ENCODE results near the gene SPAAR.

Gene SPAAR

DNA sequence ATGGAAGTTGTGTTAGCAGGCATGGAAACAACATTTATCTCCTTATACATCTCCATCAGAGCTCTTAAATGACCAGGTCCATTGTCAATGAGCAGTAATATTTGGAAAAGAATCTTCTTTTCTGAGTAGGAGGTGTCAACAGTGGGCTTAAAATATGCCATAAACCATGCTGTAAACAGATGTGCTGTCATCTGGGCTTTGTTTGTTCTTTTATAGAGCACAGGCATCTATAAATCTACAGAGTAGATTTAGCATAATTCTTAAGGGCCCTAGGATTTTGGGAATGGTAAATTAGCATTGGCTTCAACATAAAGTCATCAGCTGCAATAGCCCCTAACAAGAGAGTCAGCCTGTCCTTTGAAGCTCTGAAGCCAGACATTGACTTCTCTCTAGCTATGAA lies 11.0 kb upstream of the SPAAR start:
- Histone ChIP-seq H3K27me3 (peaks cover 28% of the 10 kb centered on the region), H3K4me1 (no peaks in the 10 kb centered on the region), H3K36me3 (no peaks in the 10 kb centered on the region), H3K4me3 (ENCODE audit: low read depth, low read length) (no peak overlapping the region), H3K9me3 (no peaks in the 10 kb centered on the region)
- TF ChIP-seq, protein P1, sequence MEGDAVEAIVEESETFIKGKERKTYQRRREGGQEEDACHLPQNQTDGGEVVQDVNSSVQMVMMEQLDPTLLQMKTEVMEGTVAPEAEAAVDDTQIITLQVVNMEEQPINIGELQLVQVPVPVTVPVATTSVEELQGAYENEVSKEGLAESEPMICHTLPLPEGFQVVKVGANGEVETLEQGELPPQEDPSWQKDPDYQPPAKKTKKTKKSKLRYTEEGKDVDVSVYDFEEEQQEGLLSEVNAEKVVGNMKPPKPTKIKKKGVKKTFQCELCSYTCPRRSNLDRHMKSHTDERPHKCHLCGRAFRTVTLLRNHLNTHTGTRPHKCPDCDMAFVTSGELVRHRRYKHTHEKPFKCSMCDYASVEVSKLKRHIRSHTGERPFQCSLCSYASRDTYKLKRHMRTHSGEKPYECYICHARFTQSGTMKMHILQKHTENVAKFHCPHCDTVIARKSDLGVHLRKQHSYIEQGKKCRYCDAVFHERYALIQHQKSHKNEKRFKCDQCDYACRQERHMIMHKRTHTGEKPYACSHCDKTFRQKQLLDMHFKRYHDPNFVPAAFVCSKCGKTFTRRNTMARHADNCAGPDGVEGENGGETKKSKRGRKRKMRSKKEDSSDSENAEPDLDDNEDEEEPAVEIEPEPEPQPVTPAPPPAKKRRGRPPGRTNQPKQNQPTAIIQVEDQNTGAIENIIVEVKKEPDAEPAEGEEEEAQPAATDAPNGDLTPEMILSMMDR (IDR thresholded peaks at IDR 0.05; ENCODE audit: low read depth, low read length): no peak
- no peak for DNase-seq

DNA sequence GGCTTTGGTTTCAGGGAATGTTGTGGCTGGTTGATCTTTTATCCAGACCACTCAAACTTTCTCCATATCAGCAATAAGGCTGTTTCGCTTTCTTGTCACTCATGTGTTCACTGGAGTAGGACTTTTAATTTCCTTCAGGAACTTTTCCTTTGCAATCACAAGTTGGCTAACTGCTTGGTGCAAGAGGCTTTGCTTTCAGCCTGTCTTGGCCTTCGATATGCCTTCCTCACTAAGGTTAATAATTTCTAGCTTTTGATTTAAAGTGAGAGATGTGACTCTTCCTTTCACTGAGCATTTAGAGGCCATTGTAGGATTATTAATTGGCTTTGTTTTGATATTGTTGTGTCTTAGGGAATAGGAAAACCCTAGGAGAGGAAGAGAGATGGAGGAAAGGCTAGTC lies 10.3 kb upstream of the SPAAR start:
- DNase-seq: no peak
- H3K27me3 ChIP-seq: peaks cover 28% of the 10 kb centered on the region
- H3K9me3 ChIP-seq: no peaks in the 10 kb centered on the region
- no peaks in the 10 kb centered on the region for H3K4me1 ChIP-seq
- no peaks in the 10 kb centered on the region for H3K36me3 ChIP-seq
- H3K4me3 ChIP-seq (ENCODE audit: low read depth, low read length): no peak overlapping the region
- TF ChIP-seq, protein P1 (IDR thresholded peaks at IDR 0.05; ENCODE audit: low read depth, low read length): no peak

DNA sequence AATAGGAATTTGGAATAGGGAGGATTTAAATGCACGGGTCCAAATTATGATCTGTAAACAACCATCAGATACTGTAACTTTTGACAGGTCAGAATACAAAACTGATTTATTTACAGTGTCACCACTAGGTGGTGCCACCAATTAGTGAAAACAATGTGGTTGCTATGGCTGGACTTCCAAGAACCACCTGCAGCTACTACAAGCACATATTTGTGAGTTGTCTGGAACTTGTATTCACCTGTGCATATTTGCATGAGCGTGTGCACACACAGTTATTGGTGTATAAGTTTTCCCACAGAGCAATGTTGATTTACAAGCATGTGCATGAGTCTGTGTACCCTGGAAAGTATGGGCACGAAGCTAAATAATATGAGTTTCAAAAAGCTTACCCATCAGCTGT lies 6.2 kb upstream of the SPAAR start:
- peak; percentile 45 for DNase-seq
- H3K4me3 ChIP-seq (ENCODE audit: low read depth, low read length): no peak overlapping the region
- TF ChIP-seq, protein P1 (IDR thresholded peaks at IDR 0.05; ENCODE audit: low read depth, low read length): peak; percentile 72
- peaks cover 11% of the 10 kb centered on the region for H3K4me1 ChIP-seq
- no peaks in the 10 kb centered on the region for H3K9me3 ChIP-seq
- peaks cover 28% of the 10 kb centered on the region for H3K27me3 ChIP-seq
- H3K36me3 ChIP-seq: no peaks in the 10 kb centered on the region

DNA sequence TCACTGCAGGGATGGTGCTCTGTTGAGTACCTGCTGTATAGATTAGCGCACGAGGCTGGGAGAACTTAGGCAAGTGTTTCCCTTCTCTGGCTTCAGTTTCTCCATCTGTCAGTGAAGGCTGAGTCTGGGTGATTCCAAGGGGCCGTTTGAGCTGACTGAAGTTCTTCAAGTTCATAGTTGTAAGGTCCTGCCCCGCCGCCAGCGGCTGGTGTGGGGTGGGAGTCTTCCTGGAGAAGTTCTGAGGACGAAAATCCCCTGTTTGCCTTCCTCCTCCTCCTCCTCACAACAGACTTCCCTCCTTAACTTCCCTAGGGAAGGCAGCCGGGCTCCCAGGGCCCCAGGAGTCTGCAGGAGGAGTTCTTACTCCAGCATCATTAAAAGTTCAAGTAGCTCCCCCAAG lies 5.0 kb upstream of the SPAAR start:
- peaks cover 23% of the 10 kb centered on the region for H3K4me1 ChIP-seq
- no peak overlapping the region for H3K4me3 ChIP-seq (ENCODE audit: low read depth, low read length)
- TF ChIP-seq, protein P1 (IDR thresholded peaks at IDR 0.05; ENCODE audit: low read depth, low read length): no peak
- no peaks in the 10 kb centered on the region for H3K36me3 ChIP-seq
- H3K27me3 ChIP-seq: peaks cover 18% of the 10 kb centered on the region
- H3K9me3 ChIP-seq: no peaks in the 10 kb centered on the region
- DNase-seq: no peak

DNA sequence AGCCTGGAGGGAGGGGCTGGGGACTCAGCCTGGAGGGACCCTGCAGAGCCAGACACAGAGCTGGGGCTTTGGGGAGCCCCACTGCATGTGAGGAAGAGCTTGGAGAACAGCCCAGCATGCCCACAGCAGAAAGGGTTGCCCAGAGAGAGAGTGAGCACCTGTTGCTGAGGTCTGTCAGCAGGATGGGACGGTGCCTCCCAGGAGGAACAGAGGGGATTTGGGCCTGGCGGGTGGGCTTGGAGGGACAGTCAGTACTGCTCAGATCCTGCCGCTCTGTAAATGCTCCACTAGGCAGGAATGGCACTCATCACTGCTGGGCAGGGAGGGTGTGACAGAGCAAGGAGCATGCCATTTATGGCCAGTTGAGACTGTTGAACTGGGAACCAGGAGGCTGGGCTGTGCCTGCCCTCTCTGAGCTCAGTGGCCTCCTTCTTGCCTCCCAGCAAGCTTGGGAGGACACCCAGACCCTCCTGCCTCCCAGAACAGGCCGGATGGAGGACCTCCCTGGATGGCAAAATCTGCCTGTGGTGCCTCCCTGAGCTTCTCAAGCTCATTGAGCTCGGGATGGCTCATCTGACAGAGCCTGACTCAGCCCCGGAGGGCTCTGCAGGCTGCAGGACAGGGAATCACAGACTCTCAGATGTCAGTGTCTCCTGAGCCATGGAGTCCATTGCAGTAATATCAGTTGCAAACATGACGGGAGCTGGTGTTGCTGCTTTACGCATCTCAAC lies 4.1 kb upstream of the SPAAR start:
- H3K9me3 ChIP-seq: no peaks in the 10 kb centered on the region
- no peaks in the 10 kb centered on the region for H3K36me3 ChIP-seq
- TF ChIP-seq, protein P1 (IDR thresholded peaks at IDR 0.05; ENCODE audit: low read depth, low read length): no peak
- no peak overlapping the region for H3K4me3 ChIP-seq (ENCODE audit: low read depth, low read length)
- no peak for DNase-seq
- peaks cover 23% of the 10 kb centered on the region for H3K4me1 ChIP-seq
- peaks cover 18% of the 10 kb centered on the region for H3K27me3 ChIP-seq

DNA sequence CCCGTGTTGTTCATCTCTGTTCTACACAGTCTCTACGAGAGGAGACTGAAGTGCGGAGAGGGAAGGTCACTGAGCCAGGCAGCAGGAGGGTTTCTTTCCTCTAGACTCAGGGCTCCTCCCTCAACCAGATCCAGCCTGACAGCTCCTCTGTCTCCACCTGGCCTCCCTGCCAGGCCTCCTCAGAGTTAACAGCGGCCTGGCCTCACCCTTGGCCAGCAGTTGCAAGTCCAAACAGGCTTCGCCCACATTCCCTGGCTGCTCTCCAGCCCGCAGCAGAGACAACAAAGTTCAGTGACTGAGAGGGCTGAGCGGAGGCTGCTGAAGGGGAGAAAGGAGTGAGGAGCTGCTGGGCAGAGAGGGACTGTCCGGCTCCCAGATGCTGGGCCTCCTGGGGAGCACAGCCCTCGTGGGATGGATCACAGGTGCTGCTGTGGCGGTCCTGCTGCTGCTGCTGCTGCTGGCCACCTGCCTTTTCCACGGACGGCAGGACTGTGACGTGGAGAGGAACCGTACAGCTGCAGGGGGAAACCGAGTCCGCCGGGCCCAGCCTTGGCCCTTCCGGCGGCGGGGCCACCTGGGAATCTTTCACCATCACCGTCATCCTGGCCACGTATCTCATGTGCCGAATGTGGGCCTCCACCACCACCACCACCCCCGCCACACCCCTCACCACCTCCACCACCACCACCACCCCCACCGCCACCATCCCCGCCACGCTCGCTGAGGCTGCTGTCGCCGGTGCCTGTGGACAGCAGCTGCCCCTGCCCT lies 3.2 kb upstream of the SPAAR start, which contains the start of gene HRCT1:
Gene HRCT1, plus strand, starts transcription at position 291 of the 768 bp plus-strand sequence. Its CDS starts 86 bp downstream, at position 377.
- no peak within 1 kb of the TSS for H3K4me3 ChIP-seq (ENCODE audit: low read depth, low read length)
- H3K9me3 ChIP-seq: no peaks in the 10 kb centered on the region
- H3K27me3 ChIP-seq: peaks cover 14% of the 10 kb centered on the region
- no peaks in the 10 kb centered on the region for H3K36me3 ChIP-seq
- TF ChIP-seq, protein P1 (IDR thresholded peaks at IDR 0.05; ENCODE audit: low read depth, low read length): no peak
- DNase-seq: no peak
- H3K4me1 ChIP-seq: peaks cover 23% of the 10 kb centered on the region

All from BE2C (cell line).